ENCODE measurements around the gene CPT1A.

The CPT1A gene

DNA sequence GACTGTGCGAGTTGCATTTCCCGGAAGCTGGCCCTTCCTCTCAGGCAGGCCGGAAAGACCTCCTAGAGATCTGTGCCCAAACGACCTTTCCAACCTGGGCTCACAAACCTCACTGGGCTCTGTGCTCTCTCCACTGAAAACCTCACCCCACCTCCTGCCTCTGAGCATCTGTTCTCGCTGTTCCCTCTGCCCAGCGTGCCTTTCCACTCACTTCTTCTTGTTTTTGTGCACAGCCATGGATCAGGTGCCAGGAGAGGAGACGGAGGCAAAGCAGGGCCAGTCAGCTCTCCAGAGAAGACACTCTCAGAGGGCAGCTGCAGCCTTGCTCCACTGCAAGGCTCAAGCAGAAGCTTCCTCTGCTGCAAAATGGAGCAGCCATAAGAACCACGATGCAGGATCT is 10.9 kb upstream of the CPT1A start:
- no peak for DNase-seq (ENCODE audit: low spot score)

DNA sequence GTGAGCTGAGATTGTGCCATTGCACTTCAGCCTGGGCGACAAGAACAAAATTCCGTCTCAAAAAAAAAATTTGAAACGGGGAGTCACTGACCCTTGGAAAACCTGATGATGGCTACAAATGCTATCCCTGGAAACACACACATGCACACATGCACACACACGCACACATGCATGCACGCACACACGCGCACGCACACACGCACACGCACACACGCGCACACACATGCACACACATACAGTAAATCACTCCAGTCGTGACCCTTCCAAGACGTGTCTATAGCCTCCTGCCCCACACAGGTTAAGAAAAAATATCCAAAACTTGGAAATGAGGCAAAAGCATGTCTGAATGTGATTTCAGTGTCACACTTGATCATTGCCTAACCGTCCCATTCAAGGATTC is 6.7 kb upstream of the CPT1A start:
- DNase-seq (ENCODE audit: low spot score), result no peak

GRCh38 chr11:68847395-68847794 is 5.7 kb upstream of the CPT1A start:
- no peak for DNase-seq (ENCODE audit: low spot score)

- no peak for DNase-seq (ENCODE audit: low spot score)
These were observed 3.8 kb upstream of the CPT1A start for GRCh38 chr11:68845351-68846002.

DNA sequence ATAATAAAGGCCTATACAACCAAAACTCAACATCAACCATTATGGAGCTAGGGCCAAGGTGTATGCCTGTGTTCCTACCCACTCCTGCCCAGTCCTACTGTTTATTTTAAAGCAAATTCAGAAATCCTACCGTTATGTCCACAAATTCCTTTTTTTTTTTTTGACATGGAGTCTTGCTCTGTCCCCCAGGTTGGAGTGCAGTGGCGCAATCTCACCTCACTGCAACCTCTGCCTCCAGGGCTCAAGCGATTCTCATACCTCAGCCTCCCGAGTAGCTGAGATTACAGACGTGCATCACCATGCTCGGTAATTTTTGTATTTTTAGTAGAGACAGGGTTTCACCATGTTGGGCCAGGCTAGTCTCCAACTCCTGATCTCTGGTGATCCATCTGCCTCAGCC is 3.1 kb upstream of the CPT1A start:
- DNase-seq (ENCODE audit: low spot score), result no peak

DNA sequence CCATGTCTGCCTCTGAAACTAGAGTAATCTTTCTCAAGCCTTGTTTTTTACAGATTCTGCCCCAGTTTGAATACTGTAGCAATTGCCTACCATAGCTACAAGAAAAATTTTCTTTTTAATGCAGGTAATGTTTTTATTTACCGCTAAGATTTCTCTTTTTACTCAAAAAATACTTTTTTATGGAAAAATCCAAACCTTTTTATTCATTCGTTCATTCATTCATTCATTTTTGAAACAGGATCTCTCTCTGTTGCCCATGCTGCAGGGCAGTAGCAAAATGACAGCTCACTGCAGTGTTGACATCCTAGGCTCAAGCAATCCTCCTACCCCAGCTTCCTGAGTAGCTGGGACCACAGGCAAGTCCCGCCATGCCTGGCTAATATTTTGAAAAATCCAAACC is 2.7 kb upstream of the CPT1A start:
- DNase-seq (ENCODE audit: low spot score), result no peak

GRCh38 chr11:68843703-68844312 is 2.1 kb upstream of the CPT1A start:
- DNase-seq (ENCODE audit: low spot score), result peak; percentile 80

DNA sequence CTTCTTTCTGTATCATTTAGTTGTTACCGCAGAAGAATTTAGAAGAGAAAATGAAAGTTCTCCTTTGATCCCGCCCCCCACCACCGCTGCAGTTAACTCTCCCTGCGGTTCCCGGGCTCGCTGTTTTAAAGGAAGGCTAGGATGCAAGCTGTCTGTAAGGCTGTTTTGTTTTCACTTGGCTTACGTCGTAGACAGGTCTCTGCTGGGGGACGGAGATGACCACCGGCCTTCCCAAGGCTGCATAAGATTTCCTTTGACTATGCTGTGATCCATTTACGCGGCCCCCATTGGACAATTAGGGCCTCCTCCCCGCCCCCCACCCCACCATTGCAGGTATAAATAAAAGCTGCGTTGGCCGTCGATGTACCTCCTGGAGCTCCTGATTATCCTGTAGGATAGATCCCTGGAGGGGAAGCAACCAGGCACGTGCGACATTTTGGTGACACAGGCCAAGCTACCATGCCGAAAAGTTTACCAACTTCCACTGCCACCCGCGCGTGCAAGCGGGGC is 1.4 kb upstream of the CPT1A start:
- DNase-seq (ENCODE audit: low spot score), result peak; percentile 41

GRCh38 chr11:68842427-68843051 is 823 bp upstream of the CPT1A start:
- DNase-seq (ENCODE audit: low spot score), result no peak

GRCh38 chr11:68840661-68841653 is 759 bp downstream of the CPT1A start:
- DNase-seq (ENCODE audit: low spot score), result peak; percentile 27

- DNase-seq (ENCODE audit: low spot score), result peak; percentile 17
These were observed 1.6 kb downstream of the CPT1A start for GRCh38 chr11:68839911-68840641.

DNA sequence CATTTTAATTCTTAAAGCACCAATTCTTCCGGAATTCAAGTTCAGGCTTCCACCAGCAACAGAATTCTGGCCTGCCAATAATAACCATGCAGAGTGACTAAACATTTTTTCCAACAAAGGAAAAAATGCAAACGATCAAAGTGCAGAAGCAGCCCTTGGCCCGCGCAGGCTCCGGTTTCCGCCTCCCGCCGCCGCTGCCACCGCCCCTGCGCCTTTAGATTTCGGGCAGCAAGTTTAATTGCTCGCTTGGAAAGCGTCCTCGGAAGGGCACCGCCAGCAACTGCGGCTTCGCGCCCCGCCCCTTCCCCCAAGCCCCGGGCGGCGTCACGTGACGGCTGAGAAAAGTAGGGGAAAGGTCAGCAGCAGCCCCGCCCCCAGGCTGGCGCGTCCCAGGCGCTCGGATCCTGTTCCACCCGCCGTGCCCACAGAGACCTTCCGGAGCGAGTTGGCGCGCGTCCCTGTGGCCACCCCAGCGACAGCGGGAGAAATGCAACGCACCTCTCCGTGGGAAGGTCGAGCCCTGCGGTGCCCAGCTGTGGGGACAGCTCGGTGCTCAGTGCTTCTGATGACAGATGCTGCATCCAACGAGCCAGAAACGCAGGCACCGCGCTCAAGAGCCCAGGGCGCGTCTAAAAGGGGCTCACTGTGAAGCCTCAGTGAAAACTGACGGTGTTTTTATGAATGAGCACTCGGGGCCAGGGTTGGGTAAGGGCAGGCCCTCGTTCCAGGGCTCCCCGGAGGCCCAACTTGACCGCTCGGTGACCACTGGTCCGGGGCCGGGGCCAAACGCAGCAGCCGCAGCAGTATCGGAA is 2.5 kb downstream of the CPT1A start:
- DNase-seq (ENCODE audit: low spot score), result peak; percentile 95

- DNase-seq (ENCODE audit: low spot score), result no peak
These were observed 3.1 kb downstream of the CPT1A start for GRCh38 chr11:68838572-68838964.

- no peak for DNase-seq (ENCODE audit: low spot score)
These were observed 3.8 kb downstream of the CPT1A start for GRCh38 chr11:68837583-68838571.

DNA sequence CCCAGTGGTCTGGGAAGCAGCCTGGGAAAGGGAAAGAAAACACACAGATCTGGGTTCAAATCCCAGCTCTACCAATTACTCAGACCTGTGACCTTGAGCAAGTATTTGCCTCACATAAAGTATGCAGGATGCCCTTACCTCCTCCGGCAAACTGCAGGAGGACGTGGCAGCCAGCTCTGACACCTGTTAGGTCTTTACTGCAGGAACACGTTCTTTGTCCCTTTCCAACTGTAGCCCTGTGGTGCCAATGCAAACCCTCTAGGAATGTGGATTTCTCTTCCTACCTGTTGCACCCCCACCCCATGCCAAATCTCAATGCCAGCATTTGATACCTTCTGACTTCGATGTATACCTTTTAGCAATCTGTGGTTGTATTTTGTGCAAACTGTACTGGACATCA is 6.0 kb downstream of the CPT1A start:
- no peak for DNase-seq (ENCODE audit: low spot score)

DNA sequence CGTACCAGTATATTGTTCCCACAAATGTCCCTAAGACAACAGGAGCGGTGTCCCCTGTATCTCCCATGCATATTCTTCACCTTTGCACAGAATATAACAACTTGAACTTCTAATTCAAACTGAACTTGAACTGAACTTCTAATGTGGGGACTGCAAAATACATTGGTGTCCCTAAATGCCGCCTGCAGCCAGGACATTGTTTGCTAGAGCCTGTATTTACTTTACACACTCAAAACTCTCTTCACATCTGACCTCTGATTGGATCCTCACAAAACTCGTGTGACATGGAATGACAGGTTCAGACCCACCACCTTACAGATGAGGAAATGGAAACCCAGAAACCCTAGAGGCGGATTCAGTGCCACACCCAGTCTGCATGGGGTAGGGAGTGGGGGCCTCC is 6.4 kb downstream of the CPT1A start:
- DNase-seq (ENCODE audit: low spot score), result no peak

DNA sequence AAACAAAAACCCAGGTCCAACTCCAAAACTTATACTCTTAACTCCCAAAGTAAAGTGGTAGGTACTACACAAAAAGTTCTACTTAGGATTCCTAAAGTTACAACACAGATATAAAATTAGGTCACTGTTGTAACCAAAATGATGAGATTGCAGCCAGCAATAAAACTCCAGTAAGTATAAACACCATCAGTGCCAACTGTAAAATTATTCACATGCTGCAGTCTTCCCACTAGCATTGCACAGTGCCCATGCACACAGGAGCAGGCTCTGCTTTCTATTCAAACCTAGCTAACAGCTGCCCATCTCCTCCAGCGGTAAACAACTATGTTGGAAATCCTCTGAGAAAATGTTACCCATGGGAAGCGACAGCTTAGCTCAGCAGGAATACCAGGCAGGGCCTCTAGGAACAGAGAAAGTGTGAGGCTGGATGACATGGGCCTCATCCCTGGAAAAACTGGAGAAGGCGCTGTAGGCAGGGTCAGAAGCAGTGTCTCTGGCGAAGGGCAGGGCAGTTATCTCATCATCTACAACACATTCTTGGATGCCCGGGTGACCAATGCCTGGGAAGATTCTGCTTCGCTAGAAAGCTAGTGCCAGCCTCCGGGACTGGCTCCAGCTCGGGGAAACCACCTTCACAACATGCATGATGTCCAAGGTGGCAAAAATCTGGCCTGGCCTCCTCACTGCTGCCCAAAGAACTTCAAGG is 9.1 kb downstream of the CPT1A start:
- no peak for DNase-seq (ENCODE audit: low spot score)

DNA sequence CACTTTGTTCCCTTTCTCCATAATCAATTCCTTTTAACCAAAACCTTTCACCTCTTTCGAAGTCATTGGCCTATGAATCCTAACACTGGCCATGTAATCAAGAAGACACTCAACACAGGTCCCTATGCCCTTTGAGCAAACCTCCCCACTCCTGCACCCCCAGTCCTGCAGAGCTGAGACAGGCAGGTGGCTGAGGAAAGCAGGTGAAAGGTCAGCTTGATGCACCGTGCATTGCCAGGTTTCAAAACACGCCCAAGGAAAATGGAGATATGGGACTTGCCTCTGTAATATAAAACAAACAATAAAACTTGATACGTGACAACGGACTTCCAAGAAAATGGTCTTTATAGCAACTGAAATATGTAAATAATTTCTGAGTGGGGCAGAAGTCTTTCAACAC is 10.6 kb downstream of the CPT1A start:
- no peak for DNase-seq (ENCODE audit: low spot score)

GRCh38 chr11:68829581-68829980 is 12.1 kb downstream of the CPT1A start:
- DNase-seq (ENCODE audit: low spot score), result no peak
